Astrocyte (in vitro differentiated cells and primary cell): ENCODE data around the gene PLEKHA7. TPM values are rescaled to one million over a fixed set of nuclear protein-coding genes. Genes with fewer than 3 reads are reported as not detected.

Experiments used
- DNase-seq: peaks from one replicate; pipeline ENCODE4 v3.0.0-alpha.2; 2010; ENCODE audit warnings: low read depth
- FAIRE-seq: peaks from 2 replicates; lab custom pipeline; 2011; peaks lifted over from hg19 to GRCh38; lab: Jason Lieb, UNC
- H2AFZ ChIP-seq: 2 replicates; pipeline ENCODE4 v1.6.0; 2012; ENCODE audit warnings: low read depth, low read length, inconsistent platforms
- H3K27ac ChIP-seq: 2 replicates; pipeline ENCODE4 v1.5.1; 2011; ENCODE audit warnings: low read depth, low read length, inconsistent platforms
- H3K27me3 ChIP-seq: 2 replicates; pipeline ENCODE4 v1.6.0; 2011; ENCODE audit warnings: low read length, inconsistent platforms; ENCODE audit not compliant: insufficient read depth
- H3K36me3 ChIP-seq: 2 replicates; pipeline ENCODE4 v1.5.1; 2011; ENCODE audit warnings: low read length, inconsistent platforms; ENCODE audit not compliant: insufficient read depth
- H3K4me1 ChIP-seq: 2 replicates; pipeline ENCODE4 v1.5.1; 2011; ENCODE audit warnings: low read length, inconsistent platforms; ENCODE audit not compliant: insufficient read depth
- H3K4me2 ChIP-seq: 2 replicates; pipeline ENCODE4 v1.6.0; 2012; ENCODE audit warnings: low read length, inconsistent platforms
- H3K4me3 ChIP-seq: 2 replicates; pipeline ENCODE4 v1.5.1; 2011; ENCODE audit warnings: low read depth, mild to moderate bottlenecking, low read length, inconsistent platforms; ENCODE audit not compliant: insufficient read depth
- H3K79me2 ChIP-seq: 2 replicates; pipeline ENCODE4 v1.6.0; 2012; ENCODE audit warnings: mild to moderate bottlenecking, low read length, inconsistent platforms; ENCODE audit not compliant: insufficient read depth
- H3K9ac ChIP-seq: 2 replicates; pipeline ENCODE4 v1.6.0; 2012; ENCODE audit warnings: mild to moderate bottlenecking, low read length, inconsistent platforms
- H3K9me3 ChIP-seq: 2 replicates; pipeline ENCODE4 v1.5.1; 2012; ENCODE audit warnings: low read depth, mild to moderate bottlenecking, low read length, inconsistent platforms; ENCODE audit not compliant: insufficient read depth
- H4K20me1 ChIP-seq: 2 replicates; pipeline ENCODE4 v1.6.0; 2012; ENCODE audit warnings: low read length, inconsistent platforms; ENCODE audit not compliant: insufficient read depth
- H3K27ac Mint-ChIP-seq: one replicate; pipeline ENCODE4 v1.8.0; 2021; ENCODE audit warnings: mild to moderate bottlenecking, mixed read lengths; ENCODE audit not compliant: unreplicated experiment
- H3K27me3 Mint-ChIP-seq: one replicate; pipeline ENCODE4 v1.8.0; 2021; ENCODE audit warnings: low read depth, mixed read lengths; ENCODE audit not compliant: unreplicated experiment
- H3K36me3 Mint-ChIP-seq: one replicate; pipeline ENCODE4 v1.8.0; 2021; ENCODE audit warnings: low read depth, mixed read lengths; ENCODE audit not compliant: unreplicated experiment
- H3K4me1 Mint-ChIP-seq: one replicate; pipeline ENCODE4 v1.8.0; 2021; ENCODE audit warnings: low read depth, mixed read lengths; ENCODE audit not compliant: unreplicated experiment
- H3K4me3 Mint-ChIP-seq: one replicate; pipeline ENCODE4 v1.8.0; 2021; ENCODE audit warnings: mild to moderate bottlenecking, moderate library complexity, mixed read lengths; ENCODE audit not compliant: unreplicated experiment
- H3K9me3 Mint-ChIP-seq: one replicate; pipeline ENCODE4 v1.8.0; 2021; ENCODE audit warnings: mild to moderate bottlenecking, mixed read lengths; ENCODE audit not compliant: unreplicated experiment
- EZH2 ChIP-seq: IDR thresholded peaks from 2 replicates; pipeline ENCODE4 v1.6.1; 2012; ENCODE audit warnings: mild to moderate bottlenecking, low read length, inconsistent platforms; ENCODE audit not compliant: insufficient read depth
- total RNA-seq: library from RNA; stranded (reverse); gene quantifications from 2 replicates; pipeline ENCODE4 v1.2.1, GENCODE V29; 2021
- TF ChIP-seq, protein P1 (sequence below): IDR thresholded peaks from 2 replicates; pipeline ENCODE4 v1.5.1; 2011; ENCODE audit warnings: low read depth, mild to moderate bottlenecking, inconsistent platforms, low read length, moderate library complexity; ENCODE audit not compliant: insufficient read depth

Gene PLEKHA7
- total RNA-seq, 1 donor from 2014 or later, result 5.7 TPM

DNA sequence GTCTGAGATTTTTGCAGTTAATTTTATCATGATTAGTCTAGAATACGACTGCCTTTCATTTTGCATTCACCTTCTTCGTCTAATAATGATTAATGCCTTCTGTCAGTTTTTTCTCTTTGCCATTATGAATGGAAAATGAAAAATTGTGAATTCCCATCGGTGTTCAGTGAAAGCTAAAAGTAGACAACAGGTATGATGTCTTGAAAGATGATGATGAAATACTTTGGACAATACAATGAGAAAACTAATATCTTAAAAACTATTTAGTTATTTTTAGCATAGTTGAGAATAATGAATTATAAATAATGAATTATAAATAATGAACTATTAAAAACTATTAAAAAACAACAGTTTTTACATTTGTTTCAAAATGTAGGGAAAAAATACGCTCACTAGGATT lies 270.7 kb downstream of the PLEKHA7 start:
- Histone ChIP-seq H3K9ac (no peak overlapping the region), H3K4me2 (no peak overlapping the region), H3K4me1 (peaks cover 5% of the 10 kb centered on the region), H3K27ac (no peak overlapping the region), H3K4me3 (no peak overlapping the region), H4K20me1 (peaks cover 80% of the 10 kb centered on the region), H2AFZ (no peak overlapping the region), H3K36me3 (peaks cover 15% of the 10 kb centered on the region), H3K9me3 (no peaks in the 10 kb centered on the region), H3K27me3 (no peaks in the 10 kb centered on the region), H3K79me2 (peaks cover 93% of the 10 kb centered on the region)
- H3K4me1 Mint-ChIP-seq, result peaks cover 13% of the 10 kb centered on the region
- H3K27me3 Mint-ChIP-seq, result no peaks in the 10 kb centered on the region
- peak overlapping the region; percentile 52 for H3K4me3 Mint-ChIP-seq
- H3K36me3 Mint-ChIP-seq, result peaks cover 12% of the 10 kb centered on the region
- FAIRE-seq (no peak), DNase-seq (no peak)
- TF ChIP-seq EZH2, result no peak
- TF ChIP-seq, protein P1, sequence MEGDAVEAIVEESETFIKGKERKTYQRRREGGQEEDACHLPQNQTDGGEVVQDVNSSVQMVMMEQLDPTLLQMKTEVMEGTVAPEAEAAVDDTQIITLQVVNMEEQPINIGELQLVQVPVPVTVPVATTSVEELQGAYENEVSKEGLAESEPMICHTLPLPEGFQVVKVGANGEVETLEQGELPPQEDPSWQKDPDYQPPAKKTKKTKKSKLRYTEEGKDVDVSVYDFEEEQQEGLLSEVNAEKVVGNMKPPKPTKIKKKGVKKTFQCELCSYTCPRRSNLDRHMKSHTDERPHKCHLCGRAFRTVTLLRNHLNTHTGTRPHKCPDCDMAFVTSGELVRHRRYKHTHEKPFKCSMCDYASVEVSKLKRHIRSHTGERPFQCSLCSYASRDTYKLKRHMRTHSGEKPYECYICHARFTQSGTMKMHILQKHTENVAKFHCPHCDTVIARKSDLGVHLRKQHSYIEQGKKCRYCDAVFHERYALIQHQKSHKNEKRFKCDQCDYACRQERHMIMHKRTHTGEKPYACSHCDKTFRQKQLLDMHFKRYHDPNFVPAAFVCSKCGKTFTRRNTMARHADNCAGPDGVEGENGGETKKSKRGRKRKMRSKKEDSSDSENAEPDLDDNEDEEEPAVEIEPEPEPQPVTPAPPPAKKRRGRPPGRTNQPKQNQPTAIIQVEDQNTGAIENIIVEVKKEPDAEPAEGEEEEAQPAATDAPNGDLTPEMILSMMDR, result no peak
- H3K9me3 Mint-ChIP-seq, result no peaks in the 10 kb centered on the region
- H3K27ac Mint-ChIP-seq, result no peak overlapping the region

DNA sequence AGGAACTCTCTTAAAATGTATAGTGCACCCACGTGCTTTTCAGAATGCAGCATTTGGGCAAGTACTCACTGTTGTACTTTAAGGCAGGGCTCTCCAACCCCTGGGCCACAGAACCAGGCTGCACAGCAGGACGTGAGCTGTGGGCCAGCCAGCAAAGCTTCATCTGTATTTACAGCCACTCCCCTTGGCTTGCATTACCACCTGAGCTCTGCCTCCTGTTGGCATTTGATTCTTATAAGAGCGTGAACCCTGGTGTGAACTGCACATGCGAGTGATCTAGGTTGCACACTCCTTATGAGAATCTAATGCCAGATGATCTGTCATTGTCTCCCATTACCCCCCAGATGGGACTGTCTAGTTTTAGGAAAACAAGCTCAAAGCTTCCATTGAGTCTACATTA lies 272.7 kb downstream of the PLEKHA7 start:
- no peak overlapping the region for H3K27ac Mint-ChIP-seq
- H3K27ac ChIP-seq, result no peak overlapping the region
- H3K9me3 Mint-ChIP-seq, result no peaks in the 10 kb centered on the region
- TF ChIP-seq, protein P1, result no peak
- TF ChIP-seq EZH2, result no peak
- H3K4me1 Mint-ChIP-seq, result peaks cover 16% of the 10 kb centered on the region
- DNase-seq (no peak), FAIRE-seq (no peak)
- no peak overlapping the region for H3K4me3 ChIP-seq
- peaks cover 7% of the 10 kb centered on the region for H3K36me3 Mint-ChIP-seq
- no peak overlapping the region for H3K9ac ChIP-seq
- H3K4me2 ChIP-seq, result no peak overlapping the region
- no peaks in the 10 kb centered on the region for H3K9me3 ChIP-seq
- H3K27me3 Mint-ChIP-seq, result no peaks in the 10 kb centered on the region
- no peak overlapping the region for H3K4me3 Mint-ChIP-seq
- H3K79me2 ChIP-seq, result peaks cover 84% of the 10 kb centered on the region
- peaks cover 65% of the 10 kb centered on the region for H4K20me1 ChIP-seq
- H3K36me3 ChIP-seq, result no peaks in the 10 kb centered on the region
- H3K4me1 ChIP-seq, result peaks cover 5% of the 10 kb centered on the region
- H3K27me3 ChIP-seq, result no peaks in the 10 kb centered on the region
- H2AFZ ChIP-seq, result no peak overlapping the region

DNA sequence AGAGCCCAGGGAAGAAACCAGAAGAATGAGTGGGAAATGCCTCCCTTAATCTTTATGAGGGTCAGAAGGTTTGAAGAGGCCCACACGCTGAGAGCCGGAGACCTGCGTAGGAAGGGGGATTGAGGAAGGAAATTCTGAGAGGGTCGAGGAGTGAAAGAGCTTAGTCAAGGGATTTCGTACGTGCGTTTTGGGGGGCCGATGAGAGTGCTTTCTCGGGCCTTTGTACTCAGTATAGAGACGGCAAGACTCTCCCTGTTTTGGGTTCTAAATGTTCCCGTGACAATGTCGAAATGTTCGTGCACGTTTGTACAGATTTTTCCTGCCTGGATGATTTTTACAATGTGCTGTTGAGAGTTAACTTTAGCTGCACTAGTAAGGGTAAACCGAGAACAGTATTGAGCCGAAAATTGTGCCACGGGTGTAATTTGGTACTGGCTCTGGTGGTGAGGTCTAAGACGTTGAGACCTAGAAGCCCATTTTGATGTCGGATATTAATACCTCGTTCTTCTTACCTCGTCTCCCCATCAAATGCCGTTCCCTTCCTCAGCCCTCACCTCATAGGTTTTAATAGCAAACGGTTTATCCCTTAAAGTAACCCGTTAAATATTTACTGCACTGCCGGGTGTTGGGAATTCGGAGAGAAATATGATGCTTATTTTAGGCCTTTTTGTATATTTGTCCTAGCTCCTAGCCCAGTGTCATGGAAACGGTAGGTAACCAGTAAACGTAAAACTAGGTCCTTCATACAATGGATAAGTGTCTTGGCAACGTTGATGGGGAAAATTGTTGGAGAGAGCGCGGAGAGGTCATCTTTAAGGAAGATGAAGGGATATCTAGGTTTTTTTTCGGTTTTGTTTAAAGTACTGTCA lies 275.0 kb downstream of the PLEKHA7 start:
- Mint-ChIP-seq H3K4me1 (peaks cover 16% of the 10 kb centered on the region), H3K4me3 (no peak overlapping the region), H3K9me3 (no peaks in the 10 kb centered on the region), H3K36me3 (peaks cover 4% of the 10 kb centered on the region), H3K27ac (no peak overlapping the region), H3K27me3 (no peaks in the 10 kb centered on the region)
- TF ChIP-seq, protein P1, result no peak
- TF ChIP-seq EZH2, result no peak
- Histone ChIP-seq H2AFZ (peak overlapping the region; percentile 88), H3K4me3 (peak overlapping the region; percentile 84), H3K27ac (peak overlapping the region; percentile 99), H3K4me2 (peak overlapping the region; percentile 86), H4K20me1 (peaks cover 42% of the 10 kb centered on the region), H3K36me3 (no peaks in the 10 kb centered on the region), H3K4me1 (peaks cover 5% of the 10 kb centered on the region), H3K27me3 (no peaks in the 10 kb centered on the region), H3K9me3 (no peaks in the 10 kb centered on the region), H3K9ac (peak overlapping the region; percentile 98), H3K79me2 (peaks cover 62% of the 10 kb centered on the region)
- FAIRE-seq, result no peak
- peak; percentile 30 for DNase-seq
